SK-MEL-5 (cell line): ENCODE data around the gene NDOR1. TPM values are rescaled to one million over a fixed set of nuclear protein-coding genes. Genes with fewer than 3 reads are reported as not detected.

Experiments
- DNase-seq: peaks from one replicate; pipeline ENCODE4 v3.0.0-alpha.2; 2016; ENCODE audit warnings: low read depth, low spot score
- in situ Hi-C: cut with HindIII; loops from 2 replicates; pipeline ENCODE4 v1.10.0; 2016; ENCODE audit warnings: low sequenced_read_pairs, high pct_unique_total_duplicates, low pct_unique_long_range_greater_than_20kb
- total RNA-seq: library from RNA; depleted of rRNA; stranded (reverse); fragments of >200 nt; shearing (Covaris generic); gene quantifications from 2 replicates; pipeline ENCODE4 v1.2.3, GENCODE V29; 2014

The NDOR1 gene
- total RNA-seq, 1 experiment from 2014 or later: 5.1 TPM

DNA sequence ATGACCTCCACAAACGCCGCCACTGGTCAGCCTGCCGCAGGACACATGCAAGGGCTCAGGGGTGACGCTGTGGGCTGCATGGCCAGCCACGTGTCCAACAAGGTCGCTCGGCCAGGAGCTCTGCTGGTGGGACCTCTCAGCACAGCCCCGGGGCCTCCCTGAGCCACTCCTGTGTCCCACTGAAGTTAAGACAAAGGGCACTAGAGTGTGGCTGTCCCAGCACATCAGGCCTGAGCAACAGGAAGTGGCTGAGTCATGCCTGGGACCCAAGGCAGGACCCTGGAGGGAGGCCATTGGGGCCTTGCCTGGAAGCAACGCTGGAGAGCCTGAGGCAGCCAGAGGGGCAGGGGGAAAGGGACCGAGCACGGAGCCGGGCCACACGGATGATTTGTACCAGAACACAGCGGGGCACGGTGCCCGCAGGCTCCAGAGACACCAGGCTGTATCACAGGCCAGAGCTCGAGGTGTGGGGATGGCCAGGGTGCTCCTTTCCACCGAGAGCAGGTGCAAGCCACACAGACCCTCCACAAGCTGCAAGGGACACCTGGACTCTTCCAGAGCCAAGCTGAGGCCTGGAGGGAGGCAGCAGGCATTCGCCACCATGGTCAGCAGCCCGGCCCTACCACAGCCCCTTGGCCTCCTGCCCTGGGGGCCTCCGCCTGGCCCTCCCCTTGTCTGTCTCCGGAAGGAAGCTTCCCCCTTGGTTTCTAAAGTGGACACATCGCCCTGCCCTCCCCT is 27.1 kb upstream of the NDOR1 start:
- in situ Hi-C loops: no loop called here
- DNase-seq: no peak

DNA sequence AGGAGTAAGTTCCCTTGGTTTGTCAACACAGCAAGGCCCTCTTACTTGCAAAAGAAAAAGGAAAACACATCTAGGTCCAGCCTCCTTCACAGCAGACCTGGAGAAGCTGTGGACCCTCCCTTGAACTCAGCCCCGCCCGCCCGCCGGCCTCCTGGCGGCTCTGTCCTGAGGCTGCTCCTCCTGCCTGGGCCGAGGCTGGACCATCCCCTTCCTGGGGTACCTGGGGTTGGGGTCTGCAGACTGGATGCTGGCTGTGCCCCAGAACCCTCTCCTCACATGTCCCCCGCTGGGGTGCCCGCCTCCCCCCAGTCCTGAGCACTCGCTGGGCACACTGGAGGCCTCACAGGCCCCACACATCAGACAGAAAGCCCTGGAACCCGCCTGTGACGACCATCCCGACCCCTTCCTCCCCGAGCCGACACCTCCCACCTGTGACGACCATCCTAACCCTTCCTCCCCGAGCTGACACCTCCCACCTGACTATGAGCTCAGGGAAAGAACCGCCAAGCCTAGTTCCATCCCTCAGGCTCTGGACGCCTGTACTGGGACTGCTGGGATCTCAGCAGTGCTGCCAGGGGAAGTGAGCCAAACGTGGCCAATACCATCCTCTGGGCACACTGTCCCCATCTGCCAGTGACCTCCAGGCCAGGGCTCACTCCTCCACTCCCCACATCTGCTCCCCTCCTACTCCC is 26.4 kb upstream of the NDOR1 start:
- no peak for DNase-seq
- in situ Hi-C loops: no loop called here

DNA sequence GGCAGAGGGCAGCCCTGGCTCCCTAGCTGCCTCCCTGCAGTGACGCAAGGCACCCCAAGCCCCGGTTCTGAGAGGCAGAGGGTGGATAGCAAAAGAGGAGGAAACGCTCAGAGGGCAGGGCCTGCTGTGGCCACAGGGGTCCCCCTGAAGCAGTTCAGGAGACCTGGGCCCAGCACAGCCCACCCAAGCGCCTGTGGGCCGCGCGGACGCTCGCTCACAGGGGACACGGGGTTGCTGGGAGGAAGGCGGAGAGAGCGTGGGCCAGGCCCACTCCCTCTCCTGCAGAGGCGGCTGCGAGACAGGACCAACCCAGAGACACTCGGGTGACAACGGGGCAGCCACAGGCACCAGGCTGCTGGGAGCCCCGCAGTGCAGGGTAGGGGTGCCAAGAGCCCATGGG is 25.7 kb upstream of the NDOR1 start:
- in situ Hi-C loops: no loop called here
- no peak for DNase-seq

DNA sequence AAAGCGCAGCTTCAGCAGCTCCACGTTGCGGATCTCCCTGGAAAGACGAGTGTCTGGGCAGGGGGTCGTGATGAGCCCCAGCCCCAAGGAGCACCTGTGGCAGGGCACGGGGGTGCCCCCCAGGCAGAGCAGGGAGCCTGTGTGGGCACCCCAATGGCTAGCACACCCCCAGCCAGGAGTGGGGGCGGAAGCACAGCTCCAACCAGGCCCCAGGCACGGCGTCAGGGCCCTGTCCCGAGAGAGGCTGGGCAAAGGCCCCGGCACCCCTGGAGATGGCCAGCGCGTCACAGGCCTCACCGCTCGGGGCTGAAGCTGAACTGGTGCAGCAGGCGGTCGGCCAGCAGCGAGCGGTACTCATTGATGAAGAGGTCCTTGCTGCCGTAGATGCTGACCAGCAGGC is 25.0 kb upstream of the NDOR1 start:
- DNase-seq: no peak
- in situ Hi-C loops: no loop called here

DNA sequence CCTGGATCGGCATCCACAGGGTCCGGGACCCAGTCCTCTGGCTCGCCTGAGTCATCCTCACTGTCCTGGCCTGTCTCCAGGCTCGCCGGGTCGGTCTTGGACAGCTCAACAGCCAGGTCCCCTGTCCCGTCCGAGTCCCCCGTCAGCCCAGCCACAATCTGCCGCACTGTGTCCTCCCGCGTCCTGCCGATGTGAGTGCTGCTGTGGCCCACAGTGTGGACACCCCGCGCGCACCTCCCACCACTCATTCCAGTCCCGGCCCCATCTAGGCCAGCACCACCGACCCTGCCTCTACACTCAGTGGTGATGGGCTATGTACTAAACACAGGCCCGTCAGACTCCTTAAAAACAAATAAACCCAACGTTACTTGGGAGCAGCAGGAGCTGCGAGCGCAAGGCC is 23.8 kb upstream of the NDOR1 start:
- no peak for DNase-seq
- in situ Hi-C loops: no loop called here

DNA sequence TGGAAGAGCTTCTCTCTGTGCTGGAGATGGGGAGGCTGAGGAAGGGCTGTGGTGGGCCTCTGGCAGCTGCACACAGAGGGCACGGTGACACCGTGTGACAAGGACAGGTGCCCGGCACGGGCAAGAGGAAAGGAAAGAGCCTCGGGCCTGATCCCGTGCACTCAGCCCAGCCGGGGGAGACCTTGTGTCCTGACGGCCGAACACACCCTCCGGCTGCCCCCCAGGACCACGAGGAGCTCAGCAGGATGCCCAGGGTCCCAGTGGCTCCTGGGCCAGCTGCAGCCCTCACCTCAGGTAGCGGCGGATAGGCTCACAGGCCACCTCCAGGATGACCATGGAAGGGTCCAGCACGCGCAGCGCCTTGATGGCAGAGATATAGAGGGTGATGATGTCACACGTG is 22.7 kb upstream of the NDOR1 start:
- DNase-seq: no peak
- in situ Hi-C loops: no loop called here

DNA sequence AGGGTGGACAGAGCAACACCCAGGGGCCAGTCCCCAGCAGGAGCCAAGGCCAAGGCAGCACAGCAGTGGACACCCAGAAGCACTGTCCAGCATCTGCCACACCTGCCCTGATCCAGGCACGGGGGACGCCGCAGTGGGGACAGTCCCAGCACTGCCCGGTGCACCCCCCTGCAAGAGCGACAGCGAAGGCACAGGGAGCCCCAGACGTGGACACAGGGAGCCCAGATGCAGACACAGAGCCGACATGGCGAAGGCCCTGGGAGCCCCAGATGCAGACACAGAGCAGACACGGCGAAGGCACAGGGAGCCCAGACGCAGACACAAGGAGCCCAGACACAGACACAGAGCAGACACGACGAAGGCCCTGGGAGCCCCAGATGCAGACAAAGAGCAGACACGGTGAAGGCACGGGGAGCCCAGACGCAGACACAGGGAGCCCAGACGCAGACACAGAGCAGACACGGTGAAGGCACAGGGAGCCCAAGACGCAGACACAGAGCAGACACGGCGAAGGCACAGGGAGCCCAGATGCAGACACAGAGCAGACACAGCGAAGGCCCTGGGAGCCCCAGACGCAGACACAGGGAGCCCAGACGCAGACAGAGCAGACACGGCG is 21.4 kb upstream of the NDOR1 start:
- in situ Hi-C loops: no loop called here

DNA sequence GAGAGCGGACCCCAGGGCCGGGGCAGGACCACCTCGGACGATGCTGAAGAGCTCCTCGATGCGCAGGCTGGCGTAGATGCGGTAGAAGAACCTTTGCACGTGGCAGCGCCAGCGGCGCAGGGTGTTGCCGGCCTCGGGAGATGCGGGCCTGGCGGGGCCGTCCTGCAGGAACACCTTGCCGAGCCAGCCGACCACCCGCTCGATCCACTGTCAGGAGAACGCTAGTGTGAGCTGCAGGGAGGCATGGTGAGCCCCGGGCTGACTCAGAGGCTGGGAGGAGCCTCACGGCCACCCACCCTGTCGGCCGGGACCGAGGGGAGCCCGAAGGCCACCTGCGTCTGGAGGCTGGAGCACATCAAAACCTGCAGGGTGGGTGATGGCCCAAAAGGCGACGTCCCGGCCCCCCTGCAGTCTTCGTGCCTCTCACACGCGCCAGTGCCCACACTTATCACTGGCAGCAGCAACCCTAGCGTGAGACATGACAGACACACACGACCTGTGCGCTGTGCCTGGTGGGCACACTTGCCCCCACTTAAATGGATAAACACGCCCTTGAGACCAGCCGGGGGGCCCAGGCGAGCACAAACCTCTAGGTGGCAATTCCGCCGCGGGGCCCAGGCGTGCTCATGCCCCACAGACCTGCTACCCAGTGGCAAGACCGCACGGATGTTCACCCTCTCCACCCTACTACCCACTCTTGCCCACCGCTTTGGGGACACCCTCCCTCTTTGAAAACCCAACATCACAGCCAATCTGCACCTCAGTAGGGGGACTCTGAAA is 20.4 kb upstream of the NDOR1 start:
- DNase-seq: no peak
- in situ Hi-C loops: no loop called here

More for the DNA sequence above, 21.4 kb upstream of the NDOR1 start:
- no peak for DNase-seq

DNA sequence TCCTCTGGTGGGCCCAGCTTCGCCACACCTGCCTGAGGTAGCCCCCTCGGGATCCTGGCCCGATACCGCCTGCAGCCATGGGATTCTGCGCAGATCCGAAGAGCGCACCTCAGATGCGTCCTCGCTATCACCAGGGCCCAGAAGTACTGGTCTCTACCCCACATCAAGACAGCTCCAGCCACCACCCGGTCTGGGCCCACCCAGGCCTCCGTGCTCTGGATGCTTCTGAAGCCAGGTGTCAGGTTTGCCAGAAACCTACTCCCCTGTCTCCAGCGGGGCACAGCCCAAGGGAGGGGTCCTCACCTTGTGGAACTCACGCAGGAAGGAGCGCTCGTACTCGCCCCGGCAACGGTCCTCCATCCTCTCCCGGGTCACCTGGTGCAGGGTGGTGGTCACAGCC is 19.6 kb upstream of the NDOR1 start:
- in situ Hi-C loops: no loop called here
- no peak for DNase-seq

DNA sequence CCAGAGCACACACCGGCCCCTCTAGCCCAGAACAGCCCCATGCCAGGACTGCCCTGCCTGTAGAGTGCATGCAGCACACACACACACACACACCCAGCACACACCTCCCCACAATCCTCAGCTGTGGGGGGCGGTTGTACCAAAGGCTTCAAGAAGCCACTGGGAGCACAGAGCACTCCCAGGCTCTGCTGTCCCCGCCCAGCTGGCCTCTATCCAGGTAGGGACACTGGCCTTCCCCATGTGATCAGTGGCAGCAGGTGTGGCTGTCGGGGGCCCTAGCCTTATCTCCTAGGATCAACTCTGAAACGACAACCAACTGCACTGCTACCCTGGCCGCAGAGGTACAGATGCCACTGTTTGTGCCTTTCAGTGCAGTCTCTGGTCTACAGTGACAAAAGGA is 19.1 kb upstream of the NDOR1 start:
- no peak for DNase-seq
- in situ Hi-C loops: no loop called here

DNA sequence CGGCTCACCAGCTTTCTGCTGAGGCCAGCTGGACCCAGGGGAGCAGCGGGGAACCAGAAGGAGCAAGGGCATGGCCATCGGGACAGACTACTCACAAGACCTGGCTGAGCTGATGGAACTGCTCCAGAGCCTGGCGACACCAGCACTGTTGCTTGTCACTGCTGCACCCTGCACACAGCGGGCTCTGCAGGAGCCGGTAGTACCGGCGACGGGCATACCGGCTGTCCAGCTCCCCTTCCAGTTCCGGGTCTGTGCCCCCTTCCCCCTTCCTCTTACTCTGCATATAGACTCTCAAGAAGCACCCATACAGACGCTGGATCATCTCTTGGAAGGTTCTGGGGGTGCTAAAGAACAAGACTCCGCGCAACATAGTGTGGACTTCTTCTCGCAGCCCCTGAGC is 18.1 kb upstream of the NDOR1 start:
- no peak for DNase-seq
- in situ Hi-C loops: no loop called here

DNA sequence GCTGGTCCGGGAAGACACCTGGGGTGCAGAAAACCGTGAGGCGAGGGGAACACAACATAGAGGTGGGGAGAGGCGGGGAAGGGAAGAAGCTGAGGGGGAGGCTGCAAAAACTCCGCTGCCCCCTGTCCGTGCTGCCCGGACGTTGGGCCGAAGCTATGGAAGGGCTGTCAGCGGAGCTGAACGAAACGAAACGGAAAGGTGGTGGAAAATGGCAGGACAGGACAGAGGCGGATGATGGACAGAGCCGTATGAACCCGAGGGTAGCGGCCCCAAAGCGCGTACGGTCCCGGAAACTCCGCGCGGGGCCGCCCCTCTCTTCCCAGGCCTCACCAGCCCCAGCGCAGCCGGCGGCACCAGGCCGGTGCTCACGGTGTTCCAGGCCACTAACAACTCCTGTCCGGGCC is 17.4 kb upstream of the NDOR1 start:
- in situ Hi-C loops: no loop called here

DNA sequence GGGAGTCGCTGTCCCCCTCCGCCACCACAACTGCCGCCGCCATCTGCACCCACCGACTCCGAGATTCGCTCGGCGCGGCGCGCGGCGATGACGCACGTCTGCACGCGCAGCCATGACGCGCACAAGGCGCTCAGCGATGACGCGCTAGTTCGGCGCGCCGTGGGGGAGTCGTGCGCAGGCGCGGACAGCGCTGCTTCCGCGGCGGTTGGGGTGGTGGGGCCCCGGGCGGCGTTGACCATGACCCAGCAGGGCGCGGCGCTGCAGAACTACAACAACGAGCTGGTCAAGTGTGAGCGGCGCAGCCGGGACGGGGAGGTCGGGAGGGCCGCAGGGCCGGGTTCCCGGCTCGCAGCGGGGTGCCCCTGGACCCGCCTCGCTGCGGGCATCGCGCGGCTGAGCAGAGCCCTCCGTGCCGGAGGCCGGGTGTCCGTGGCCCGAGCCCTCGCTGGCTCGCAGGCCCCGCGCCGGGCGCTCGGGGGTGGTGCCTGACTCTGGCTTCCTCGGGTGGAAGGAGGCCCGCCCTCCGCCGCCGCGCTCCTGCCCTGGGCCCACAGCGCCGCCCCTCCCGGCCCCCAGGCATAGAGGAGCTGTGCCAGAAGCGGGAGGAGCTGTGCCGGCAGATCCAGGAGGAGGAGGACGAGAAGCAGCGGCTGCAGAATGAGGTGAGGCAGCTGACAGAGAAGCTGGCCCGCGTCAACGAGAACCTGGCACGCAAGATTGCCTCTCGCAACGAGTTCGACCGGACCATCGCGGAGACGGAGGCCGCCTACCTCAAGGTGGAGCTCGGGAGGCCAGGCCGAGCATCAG is 16.8 kb upstream of the NDOR1 start, which contains the start of the genes ANAPC2 and SSNA1:
Gene ANAPC2 (minus strand): TSS at position 71 of the 807 bp plus-strand sequence. CDS start 28 bp downstream, at position 43.
Gene SSNA1 (plus strand): TSS at position 187 of the 807 bp plus-strand sequence. CDS start 51 bp downstream, at position 238.
- DNase-seq: peak; percentile 89
- in situ Hi-C loops: no loop called here

More for the DNA sequence above, 17.4 kb upstream of the NDOR1 start:
- DNase-seq: no peak

DNA sequence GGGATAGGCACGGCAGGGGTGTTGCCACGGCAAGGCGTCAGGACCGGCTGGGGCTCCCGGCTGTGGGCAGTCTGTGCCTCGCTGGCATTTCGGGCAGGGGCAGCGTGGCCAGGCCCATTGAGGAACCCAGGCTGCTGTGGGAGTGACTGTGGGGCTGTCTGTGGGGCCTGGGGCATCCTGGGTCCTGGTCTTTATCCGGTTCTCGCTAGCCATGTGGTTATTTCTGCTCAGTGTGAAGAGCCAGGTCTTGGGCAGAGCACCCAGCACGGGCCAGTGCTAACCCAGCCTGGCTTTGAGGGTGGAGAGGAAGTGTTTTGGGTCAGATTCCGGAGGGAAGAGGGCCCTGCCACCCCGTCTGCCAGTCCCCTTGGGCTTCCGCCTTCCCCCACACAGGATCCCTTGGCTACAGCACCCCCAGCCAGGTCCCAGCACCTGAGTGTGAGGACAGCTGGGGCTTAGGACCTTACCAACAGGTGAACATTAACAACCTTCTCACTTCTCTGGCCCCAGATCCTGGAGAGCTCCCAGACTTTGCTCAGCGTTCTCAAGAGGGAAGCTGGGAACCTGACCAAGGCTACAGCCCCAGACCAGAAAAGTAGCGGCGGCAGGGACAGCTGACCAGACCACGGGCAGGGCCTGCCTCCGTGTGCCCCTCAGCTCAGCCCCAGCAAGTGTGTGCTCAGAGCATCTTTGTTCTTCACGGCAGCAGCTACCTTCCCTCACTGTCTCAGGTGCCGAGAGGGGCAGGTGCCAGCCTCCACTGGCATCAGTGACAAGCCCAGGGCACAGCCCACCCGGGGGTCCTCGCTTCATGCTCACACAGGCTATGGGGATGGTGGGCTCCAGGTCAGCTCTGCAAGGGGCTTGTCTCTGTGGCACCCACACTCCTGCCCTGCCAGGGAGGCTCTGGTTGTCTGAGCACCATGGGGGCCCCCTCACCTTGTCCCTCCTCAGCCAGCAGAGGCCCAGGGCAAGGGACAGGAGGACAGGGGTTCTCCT is 15.9 kb upstream of the NDOR1 start:
- DNase-seq: no peak
- in situ Hi-C loops: no loop called here

DNA sequence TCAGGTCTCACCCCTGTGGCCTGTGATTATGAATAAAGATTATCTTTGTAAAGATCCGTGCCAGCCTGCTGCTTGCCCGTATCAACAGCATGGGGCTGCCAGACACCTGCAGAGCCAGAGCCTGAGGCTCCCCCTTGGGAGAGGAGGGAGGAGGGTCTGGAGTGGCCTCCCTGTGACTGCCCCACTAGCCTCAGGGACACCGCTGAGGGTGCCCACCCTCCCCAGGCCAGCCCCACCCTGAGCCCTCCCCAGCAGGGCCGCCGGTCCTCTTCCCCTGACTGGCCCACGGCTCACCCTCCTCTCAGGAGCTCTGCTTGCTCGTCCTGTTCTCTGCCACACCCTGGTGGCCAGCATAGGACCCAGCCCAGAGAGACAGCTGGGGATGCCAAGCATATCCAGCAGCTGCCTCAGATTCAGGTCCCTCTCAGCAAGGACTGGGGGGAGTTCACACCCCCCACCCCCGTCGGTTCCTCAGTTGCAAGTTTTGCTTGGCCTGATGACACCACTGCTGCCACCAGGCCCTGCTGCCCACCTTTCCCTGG is 15.1 kb upstream of the NDOR1 start:
- no peak for DNase-seq
- in situ Hi-C loops: no loop called here

DNA sequence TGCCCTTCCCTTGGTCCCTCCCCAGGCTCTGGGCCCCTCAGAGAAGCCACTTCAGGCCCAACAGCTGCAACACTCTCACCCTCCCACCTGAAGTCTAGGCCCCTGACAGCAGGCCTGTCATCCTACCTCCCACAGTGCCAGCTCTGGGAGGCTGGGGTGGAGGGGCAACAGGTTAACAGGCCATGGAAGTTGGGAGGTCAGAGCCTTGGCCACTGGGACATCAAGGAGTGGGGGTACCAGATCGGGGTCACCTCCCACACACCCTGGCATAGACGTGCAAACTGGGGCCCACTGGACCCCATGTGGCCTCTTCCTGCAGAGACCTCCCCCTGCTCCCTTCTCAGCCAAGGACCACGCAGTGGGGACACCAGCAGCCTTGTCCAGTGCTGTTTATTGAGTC is 14.3 kb upstream of the NDOR1 start:
- in situ Hi-C loops: no loop called here
- DNase-seq: no peak
